Activated naive CD4-positive, alpha-beta T cell treated with anti-CD3 and anti-CD28 coated beads for 36 hours (primary cell): ENCODE results near the gene MAT1A. TPM values are rescaled to one million over a fixed set of nuclear protein-coding genes. Genes with fewer than 3 reads are reported as not detected.
"Not testable (repeated sequence)": the region's sequence is repeated elsewhere in the genome, so short reads cannot be mapped to it uniquely, and the experiment has no call there.

Source experiments
- CTCF ChIA-PET: fragments of 350-600 bp; sonication (Branson Sonifier 250); formaldehyde crosslinking; loops from one replicate; lab custom pipeline; 2021; ENCODE audit warnings: antibody characterized with exemption; lab: Charles Lee
- DNase-seq: peaks from one replicate; pipeline ENCODE4 v3.0.0-alpha.2; 2020
- H3K27ac Mint-ChIP-seq: one replicate; pipeline ENCODE4 v1.8.0; 2021; ENCODE audit warnings: mild to moderate bottlenecking, mixed read lengths
- H3K27me3 Mint-ChIP-seq: one replicate; pipeline ENCODE4 v1.8.0; 2021; ENCODE audit warnings: low read depth, mixed read lengths
- H3K36me3 Mint-ChIP-seq: one replicate; pipeline ENCODE4 v1.8.0; 2021; ENCODE audit warnings: low read depth, mixed read lengths
- H3K4me1 Mint-ChIP-seq: one replicate; pipeline ENCODE4 v1.8.0; 2021; ENCODE audit warnings: low read depth, mixed read lengths
- H3K4me3 Mint-ChIP-seq: one replicate; pipeline ENCODE4 v1.8.0; 2021; ENCODE audit warnings: mild to moderate bottlenecking, moderate library complexity, mixed read lengths
- H3K9me3 Mint-ChIP-seq: one replicate; pipeline ENCODE4 v1.8.0; 2021; ENCODE audit warnings: mixed read lengths
- intact Hi-C: fragments of 100-400 bp; cut with micrococcal nuclease; formaldehyde crosslinking; loops from one replicate; pipeline ENCODE4 v1.15.1; 2023
- total RNA-seq, 2 experiments: library from RNA; stranded (reverse); gene quantifications; one replicate each; pipeline ENCODE4 v1.2.3, GENCODE V29; 2021

Gene MAT1A
- total RNA-seq, 2 experiments from 2014 or later: not detected

GRCh38 chr10:80254726-80255125, 34.7 kb downstream of the MAT1A start:
- H3K4me1 Mint-ChIP-seq, H3K27ac Mint-ChIP-seq, H3K36me3 Mint-ChIP-seq, intact Hi-C loops, H3K9me3 Mint-ChIP-seq, DNase-seq, CTCF ChIA-PET, H3K4me3 Mint-ChIP-seq: not testable (repeated sequence)
- H3K27me3 Mint-ChIP-seq: peaks cover 11% of the 10 kb centered on the region

GRCh38 chr10:80253963-80254271, 35.5 kb downstream of the MAT1A start:
- CTCF ChIA-PET: interaction anchor here (1.2 kb wide), 1 partner anchor 110 kb away, joined by 4 read pairs; no protein-coding TSS in a partner anchor
- intact Hi-C loops, H3K27ac Mint-ChIP-seq, H3K9me3 Mint-ChIP-seq, DNase-seq, H3K4me1 Mint-ChIP-seq, H3K4me3 Mint-ChIP-seq, H3K36me3 Mint-ChIP-seq: not testable (repeated sequence)
- peaks cover 11% of the 10 kb centered on the region for H3K27me3 Mint-ChIP-seq

GRCh38 chr10:80253266-80253962, 36.0 kb downstream of the MAT1A start:
- Mint-ChIP-seq H3K36me3 (no peaks in the 10 kb centered on the region), H3K4me3 (no peak overlapping the region), H3K27me3 (peaks cover 11% of the 10 kb centered on the region), H3K4me1 (no peaks in the 10 kb centered on the region), H3K27ac (no peak overlapping the region), H3K9me3 (no peaks in the 10 kb centered on the region)
- DNase-seq: no peak
- intact Hi-C loops: no loop called here
- CTCF ChIA-PET: interaction anchor here (1.0 to 1.2 kb wide), 2 partner anchors 8 to 110 kb away, joined by 4 read pairs; no protein-coding TSS in a partner anchor

DNA sequence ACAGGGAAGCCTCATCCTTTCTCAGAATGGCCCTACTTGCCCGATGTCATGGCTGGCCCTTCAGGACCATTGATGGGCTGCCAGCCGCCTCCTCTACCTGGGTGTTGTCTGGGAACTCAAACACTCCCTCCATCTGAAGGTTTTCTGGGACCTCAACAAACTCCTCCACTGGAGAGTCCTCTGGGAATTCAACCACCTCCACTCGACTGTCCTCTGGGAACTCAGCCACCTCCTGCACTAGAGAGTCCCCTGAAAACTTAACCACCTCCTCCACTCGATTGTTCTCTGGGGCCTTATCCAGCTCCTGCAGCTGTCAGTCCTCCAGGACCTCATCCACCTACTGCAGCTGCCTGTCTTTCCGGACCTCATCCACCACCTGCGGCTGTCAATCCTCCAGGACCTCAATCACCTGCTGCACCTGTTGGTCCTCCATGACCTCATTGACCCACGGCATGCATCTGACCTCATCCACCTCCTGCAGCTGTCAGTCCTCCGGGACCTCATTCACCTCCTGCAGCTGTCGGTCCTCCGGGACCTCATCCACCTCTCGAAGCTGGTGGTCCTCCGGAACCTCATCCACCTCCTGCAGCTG, 37.1 kb downstream of the MAT1A start:
- Mint-ChIP-seq H3K9me3 (no peaks in the 10 kb centered on the region), H3K36me3 (no peaks in the 10 kb centered on the region), H3K4me3 (no peak overlapping the region), H3K27me3 (peaks cover 11% of the 10 kb centered on the region), H3K27ac (no peak overlapping the region), H3K4me1 (no peaks in the 10 kb centered on the region)
- no peak for DNase-seq
- CTCF ChIA-PET: interaction anchor here (1.0 to 1.2 kb wide), 2 partner anchors 9 to 109 kb away, joined by 4 read pairs; no protein-coding TSS in a partner anchor
- intact Hi-C loops: no loop called here

- H3K36me3 Mint-ChIP-seq, H3K27ac Mint-ChIP-seq, H3K9me3 Mint-ChIP-seq, intact Hi-C loops, H3K4me3 Mint-ChIP-seq, CTCF ChIA-PET, H3K4me1 Mint-ChIP-seq, DNase-seq: not testable (repeated sequence)
- H3K27me3 Mint-ChIP-seq: peaks cover 11% of the 10 kb centered on the region
These were observed 37.7 kb downstream of the MAT1A start for GRCh38 chr10:80251703-80252280.

DNA sequence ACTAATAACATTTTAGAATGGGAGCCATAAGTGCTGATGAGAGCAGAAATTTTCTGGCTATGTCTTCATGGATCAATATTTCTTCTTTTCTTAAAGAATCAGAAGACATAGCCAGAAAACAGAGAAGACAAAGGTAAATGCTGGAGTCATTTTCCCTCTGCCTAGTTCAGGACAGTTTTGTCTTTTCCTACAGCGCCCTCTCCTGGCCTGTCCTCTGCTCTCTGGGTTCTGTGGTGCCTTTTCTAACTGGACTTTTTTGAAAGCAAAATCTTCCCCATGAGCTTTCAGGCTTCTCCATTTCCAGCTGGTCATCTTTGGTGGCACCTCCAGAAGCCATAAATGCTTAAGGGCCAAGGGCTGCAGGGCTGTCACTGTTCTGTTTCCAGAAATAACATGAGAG, 39.1 kb downstream of the MAT1A start:
- intact Hi-C loops, H3K4me1 Mint-ChIP-seq, H3K36me3 Mint-ChIP-seq, CTCF ChIA-PET, H3K27ac Mint-ChIP-seq, H3K4me3 Mint-ChIP-seq, DNase-seq, H3K9me3 Mint-ChIP-seq: not testable (repeated sequence)
- H3K27me3 Mint-ChIP-seq: peaks cover 11% of the 10 kb centered on the region

DNA sequence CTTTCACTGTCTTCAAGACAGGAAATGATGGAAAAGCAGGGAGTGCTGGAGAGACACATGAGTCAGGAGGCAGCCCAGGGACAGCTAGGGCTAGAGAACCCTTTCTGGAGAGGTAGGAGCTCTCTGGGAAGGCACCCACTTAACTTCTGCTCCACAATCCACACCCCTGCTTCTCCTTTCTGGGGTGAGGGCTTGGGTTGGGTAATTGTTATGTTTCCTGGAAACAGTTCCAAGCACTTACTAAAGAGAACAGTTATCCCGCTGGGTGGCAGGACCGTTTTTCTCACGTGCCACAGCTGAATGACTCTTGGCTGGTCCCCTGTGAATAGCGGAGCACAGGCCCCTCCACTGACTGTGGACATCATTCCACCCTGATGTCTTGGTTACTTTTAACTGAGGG, 39.6 kb downstream of the MAT1A start:
- H3K9me3 Mint-ChIP-seq, intact Hi-C loops, H3K4me1 Mint-ChIP-seq, H3K27ac Mint-ChIP-seq, H3K4me3 Mint-ChIP-seq, DNase-seq, CTCF ChIA-PET, H3K36me3 Mint-ChIP-seq: not testable (repeated sequence)
- peaks cover 13% of the 10 kb centered on the region for H3K27me3 Mint-ChIP-seq

- CTCF ChIA-PET, H3K4me3 Mint-ChIP-seq, H3K36me3 Mint-ChIP-seq, H3K9me3 Mint-ChIP-seq, H3K27me3 Mint-ChIP-seq, H3K4me1 Mint-ChIP-seq, H3K27ac Mint-ChIP-seq, DNase-seq, intact Hi-C loops: not testable (repeated sequence)
These were observed 41.8 kb downstream of the MAT1A start for GRCh38 chr10:80247611-80248010.

GRCh38 chr10:80244371-80244770, 45.1 kb downstream of the MAT1A start:
- H3K4me1 Mint-ChIP-seq, H3K27me3 Mint-ChIP-seq, H3K4me3 Mint-ChIP-seq, H3K9me3 Mint-ChIP-seq, H3K36me3 Mint-ChIP-seq, H3K27ac Mint-ChIP-seq, CTCF ChIA-PET, DNase-seq, intact Hi-C loops: not testable (repeated sequence)

GRCh38 chr10:80242341-80242740, 47.1 kb downstream of the MAT1A start:
- H3K36me3 Mint-ChIP-seq, H3K9me3 Mint-ChIP-seq, H3K4me3 Mint-ChIP-seq, H3K27ac Mint-ChIP-seq, CTCF ChIA-PET, intact Hi-C loops, H3K4me1 Mint-ChIP-seq, H3K27me3 Mint-ChIP-seq, DNase-seq: not testable (repeated sequence)

- CTCF ChIA-PET, H3K4me3 Mint-ChIP-seq, H3K4me1 Mint-ChIP-seq, intact Hi-C loops, H3K9me3 Mint-ChIP-seq, H3K27me3 Mint-ChIP-seq, H3K36me3 Mint-ChIP-seq, H3K27ac Mint-ChIP-seq, DNase-seq: not testable (repeated sequence)
These were observed 53.0 kb downstream of the MAT1A start for GRCh38 chr10:80236457-80236856.

- CTCF ChIA-PET, H3K27me3 Mint-ChIP-seq, H3K4me1 Mint-ChIP-seq, H3K9me3 Mint-ChIP-seq, H3K36me3 Mint-ChIP-seq, DNase-seq, H3K4me3 Mint-ChIP-seq, intact Hi-C loops, H3K27ac Mint-ChIP-seq: not testable (repeated sequence)
These were observed 54.9 kb downstream of the MAT1A start for GRCh38 chr10:80234331-80235235.
